ENCODE measurements around the gene PITPNC1. TPM values are rescaled to one million over a fixed set of nuclear protein-coding genes. Genes with fewer than 3 reads are reported as not detected.
A peak's percentile ranks its signal among the peaks of the same experiment; 100 is the strongest.

PITPNC1 gene
- total and polyA plus RNA-seq, 2 of the 13 experiments (the other 11 are each of a cell fraction or from before 2014, with no cell fraction given) = 4.1 to 5.7 TPM

DNA sequence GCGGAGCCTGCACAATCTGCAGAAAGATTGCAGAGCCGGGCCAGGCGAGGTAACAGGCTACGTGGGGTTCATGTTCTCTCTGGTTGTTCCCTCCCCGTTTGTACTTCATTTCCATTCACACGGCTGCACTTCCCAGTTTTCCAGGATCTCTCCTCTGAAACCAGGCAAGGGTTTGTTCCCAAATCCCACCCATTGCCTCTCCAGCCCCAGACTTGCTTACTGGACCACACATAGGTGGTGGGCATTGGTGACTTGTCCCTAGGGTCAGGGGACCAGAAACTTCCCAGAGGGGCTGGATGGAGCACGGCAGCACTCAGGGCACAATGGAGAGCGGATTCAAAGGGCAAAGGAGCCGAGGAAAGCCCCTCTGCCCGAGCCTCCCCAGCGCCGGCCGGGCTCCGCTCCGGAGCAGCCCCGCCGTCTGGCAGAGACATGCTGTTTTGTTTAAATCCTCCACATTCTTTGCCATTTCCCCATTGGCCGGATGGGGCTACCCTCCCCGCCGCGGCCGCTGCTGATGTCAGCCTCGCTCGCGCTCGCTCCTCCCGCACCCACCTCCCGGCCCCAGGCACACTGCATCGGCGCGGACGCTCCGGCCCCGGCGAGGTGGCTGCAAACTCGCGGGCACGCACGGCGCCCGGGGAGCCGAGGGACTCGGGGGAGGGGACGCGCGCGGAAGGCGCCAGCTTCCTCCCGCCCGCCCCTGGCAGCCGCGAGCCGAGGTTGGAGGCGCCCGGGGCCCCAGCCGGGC, at the start of gene PITPNC1 (continued):
- TF ChIP-seq ZNF253 (CRISPR knock-in tag; IDR thresholded peaks at IDR 0.05; ENCODE audit: borderline replicate concordance) (peak; percentile 26; the same call in 1 of the 2 replicates), ZNF546 (CRISPR knock-in tag; conservative IDR thresholded peaks at IDR 0.05) (no peak), NFATC3 (CRISPR knock-in tag; IDR thresholded peaks at IDR 0.05) (no peak), ZNF30 (CRISPR knock-in tag; IDR thresholded peaks at IDR 0.05) (no peak), ZZZ3 (CRISPR knock-in tag; IDR thresholded peaks at IDR 0.05; ENCODE audit: borderline replicate concordance) (no peak), HMG20B (CRISPR knock-in tag; conservative IDR thresholded peaks at IDR 0.05) (0 out of 2 replicates have a peak, but pooled peaks have one; percentile 21), ZNF10 (CRISPR knock-in tag; IDR thresholded peaks at IDR 0.05; ENCODE audit: borderline replicate concordance, low read depth) (no peak), ZNF343 (CRISPR knock-in tag; IDR thresholded peaks at IDR 0.05) (no peak), SSRP1 (CRISPR knock-in tag; IDR thresholded peaks at IDR 0.05) (no peak), ZNF484 (CRISPR knock-in tag; IDR thresholded peaks at IDR 0.05; ENCODE audit: borderline replicate concordance, low read depth) (no peak), ZNF746 (CRISPR knock-in tag; IDR thresholded peaks at IDR 0.05) (no peak), KDM4B (CRISPR knock-in tag; IDR thresholded peaks at IDR 0.05) (no peak), HCFC1 (IDR thresholded peaks at IDR 0.05; ENCODE audit: low read depth, low read length) (no peak), ZNF570 (CRISPR knock-in tag; IDR thresholded peaks at IDR 0.05; ENCODE audit: borderline replicate concordance) (no peak), FOXO1 (CRISPR knock-in tag; IDR thresholded peaks at IDR 0.05) (no peak; the same call in 1 of the 2 replicates), CBFB (CRISPR knock-in tag; IDR thresholded peaks at IDR 0.05) (no peak)
- TF ChIP-seq, protein P1, sequence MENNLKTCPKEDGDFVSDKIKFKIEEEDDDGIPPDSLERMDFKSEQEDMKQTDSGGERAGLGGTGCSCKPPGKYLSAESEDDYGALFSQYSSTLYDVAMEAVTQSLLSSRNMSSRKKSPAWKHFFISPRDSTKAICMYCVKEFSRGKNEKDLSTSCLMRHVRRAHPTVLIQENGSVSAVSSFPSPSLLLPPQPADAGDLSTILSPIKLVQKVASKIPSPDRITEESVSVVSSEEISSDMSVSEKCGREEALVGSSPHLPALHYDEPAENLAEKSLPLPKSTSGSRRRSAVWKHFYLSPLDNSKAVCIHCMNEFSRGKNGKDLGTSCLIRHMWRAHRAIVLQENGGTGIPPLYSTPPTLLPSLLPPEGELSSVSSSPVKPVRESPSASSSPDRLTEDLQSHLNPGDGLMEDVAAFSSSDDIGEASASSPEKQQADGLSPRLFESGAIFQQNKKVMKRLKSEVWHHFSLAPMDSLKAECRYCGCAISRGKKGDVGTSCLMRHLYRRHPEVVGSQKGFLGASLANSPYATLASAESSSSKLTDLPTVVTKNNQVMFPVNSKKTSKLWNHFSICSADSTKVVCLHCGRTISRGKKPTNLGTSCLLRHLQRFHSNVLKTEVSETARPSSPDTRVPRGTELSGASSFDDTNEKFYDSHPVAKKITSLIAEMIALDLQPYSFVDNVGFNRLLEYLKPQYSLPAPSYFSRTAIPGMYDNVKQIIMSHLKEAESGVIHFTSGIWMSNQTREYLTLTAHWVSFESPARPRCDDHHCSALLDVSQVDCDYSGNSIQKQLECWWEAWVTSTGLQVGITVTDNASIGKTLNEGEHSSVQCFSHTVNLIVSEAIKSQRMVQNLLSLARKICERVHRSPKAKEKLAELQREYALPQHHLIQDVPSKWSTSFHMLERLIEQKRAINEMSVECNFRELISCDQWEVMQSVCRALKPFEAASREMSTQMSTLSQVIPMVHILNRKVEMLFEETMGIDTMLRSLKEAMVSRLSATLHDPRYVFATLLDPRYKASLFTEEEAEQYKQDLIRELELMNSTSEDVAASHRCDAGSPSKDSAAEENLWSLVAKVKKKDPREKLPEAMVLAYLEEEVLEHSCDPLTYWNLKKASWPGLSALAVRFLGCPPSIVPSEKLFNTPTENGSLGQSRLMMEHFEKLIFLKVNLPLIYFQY (CRISPR knock-in tag; IDR thresholded peaks at IDR 0.05; ENCODE audit: borderline replicate concordance) = no peak
- TF ChIP-seq, protein P2, sequence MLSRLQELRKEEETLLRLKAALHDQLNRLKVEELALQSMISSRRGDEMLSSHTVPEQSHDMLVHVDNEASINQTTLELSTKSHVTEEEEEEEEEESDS (CRISPR knock-in tag; IDR thresholded peaks at IDR 0.05; ENCODE audit: borderline replicate concordance) = no peak
- TF ChIP-seq, protein P3, sequence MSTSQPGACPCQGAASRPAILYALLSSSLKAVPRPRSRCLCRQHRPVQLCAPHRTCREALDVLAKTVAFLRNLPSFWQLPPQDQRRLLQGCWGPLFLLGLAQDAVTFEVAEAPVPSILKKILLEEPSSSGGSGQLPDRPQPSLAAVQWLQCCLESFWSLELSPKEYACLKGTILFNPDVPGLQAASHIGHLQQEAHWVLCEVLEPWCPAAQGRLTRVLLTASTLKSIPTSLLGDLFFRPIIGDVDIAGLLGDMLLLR (CRISPR knock-in tag; IDR thresholded peaks at IDR 0.05) = peak; percentile 65; the same call in 1 of the 2 replicates
- TF ChIP-seq, protein P4, sequence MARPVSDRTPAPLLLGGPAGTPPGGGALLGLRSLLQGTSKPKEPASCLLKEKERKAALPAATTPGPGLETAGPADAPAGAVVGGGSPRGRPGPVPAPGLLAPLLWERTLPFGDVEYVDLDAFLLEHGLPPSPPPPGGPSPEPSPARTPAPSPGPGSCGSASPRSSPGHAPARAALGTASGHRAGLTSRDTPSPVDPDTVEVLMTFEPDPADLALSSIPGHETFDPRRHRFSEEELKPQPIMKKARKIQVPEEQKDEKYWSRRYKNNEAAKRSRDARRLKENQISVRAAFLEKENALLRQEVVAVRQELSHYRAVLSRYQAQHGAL (CRISPR knock-in tag; IDR thresholded peaks at IDR 0.05; ENCODE audit: not compliant biosample characterization) = no peak
- TF ChIP-seq, protein P5, sequence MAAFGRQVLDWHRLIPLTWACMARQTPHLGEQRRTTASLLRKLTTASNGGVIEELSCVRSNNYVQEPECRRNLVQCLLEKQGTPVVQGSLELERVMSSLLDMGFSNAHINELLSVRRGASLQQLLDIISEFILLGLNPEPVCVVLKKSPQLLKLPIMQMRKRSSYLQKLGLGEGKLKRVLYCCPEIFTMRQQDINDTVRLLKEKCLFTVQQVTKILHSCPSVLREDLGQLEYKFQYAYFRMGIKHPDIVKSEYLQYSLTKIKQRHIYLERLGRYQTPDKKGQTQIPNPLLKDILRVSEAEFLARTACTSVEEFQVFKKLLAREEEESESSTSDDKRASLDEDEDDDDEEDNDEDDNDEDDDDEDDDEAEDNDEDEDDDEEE (CRISPR knock-in tag; IDR thresholded peaks at IDR 0.05) = no peak
- TF ChIP-seq, protein P6, sequence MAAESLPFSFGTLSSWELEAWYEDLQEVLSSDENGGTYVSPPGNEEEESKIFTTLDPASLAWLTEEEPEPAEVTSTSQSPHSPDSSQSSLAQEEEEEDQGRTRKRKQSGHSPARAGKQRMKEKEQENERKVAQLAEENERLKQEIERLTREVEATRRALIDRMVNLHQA (CRISPR knock-in tag; IDR thresholded peaks at IDR 0.05) = no peak
